ENCODE measurements around the gene IDH3G. TPM values are rescaled to one million over a fixed set of nuclear protein-coding genes. Genes with fewer than 3 reads are reported as not detected.

Gene IDH3G
- total and polyA plus RNA-seq, 2 experiments from 2014 or later, result 41.4 to 49.0 TPM

DNA sequence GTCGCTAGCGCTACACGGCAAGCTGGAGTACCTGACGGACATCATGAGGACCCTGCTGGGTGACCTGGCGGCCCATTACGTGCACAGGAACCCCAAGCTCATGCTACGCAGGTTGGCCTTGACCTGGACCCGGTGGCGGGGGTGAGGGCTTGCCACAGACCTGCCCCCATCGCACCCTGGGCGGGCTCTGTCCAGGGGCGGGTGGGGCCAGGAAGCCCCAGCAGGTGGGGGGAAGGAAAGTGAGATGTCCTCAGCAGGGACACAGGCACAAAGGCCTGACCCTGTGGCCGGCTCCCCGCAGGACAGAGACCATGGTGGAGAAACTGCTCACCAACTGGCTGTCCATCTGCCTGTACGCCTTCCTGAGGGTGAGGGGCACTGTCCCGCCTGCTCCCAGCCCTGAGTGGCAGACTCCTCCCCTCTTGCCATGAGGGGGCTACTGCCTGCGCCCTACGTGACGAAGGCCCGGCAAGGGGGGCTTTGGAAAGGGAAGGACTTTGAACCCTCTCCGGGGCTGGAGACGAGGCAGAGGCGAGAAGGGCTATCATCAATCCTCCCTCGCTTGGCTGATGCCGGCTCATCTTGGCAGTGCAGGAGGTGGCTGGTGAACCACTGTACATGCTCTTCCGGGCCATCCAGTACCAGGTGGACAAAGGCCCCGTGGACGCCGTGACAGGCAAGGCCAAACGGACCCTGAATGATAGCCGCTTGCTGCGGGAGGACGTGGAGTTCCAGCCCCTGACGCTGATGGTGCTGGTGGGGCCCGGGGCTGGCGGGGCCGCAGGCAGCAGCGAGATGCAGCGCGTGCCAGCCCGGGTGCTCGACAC is 18.7 kb downstream of the IDH3G start:
- Histone ChIP-seq H4K20me1 (replicated peaks; ENCODE audit: insufficient read depth) (no peaks in the 10 kb centered on the region), H3F3A (replicated peaks; ENCODE audit: low read depth) (no peaks in the 10 kb centered on the region), H3K27ac (ENCODE audit: low read depth) (no peak overlapping the region), H3K4me2 (no peak overlapping the region), H3K9me2 (ENCODE audit: insufficient read depth) (no peaks in the 10 kb centered on the region), H3K27me3 (ENCODE audit: insufficient read depth) (no peaks in the 10 kb centered on the region), H3K4me1 (ENCODE audit: insufficient read depth) (no peaks in the 10 kb centered on the region), H3K4me3 (no peak overlapping the region), H3K79me2 (replicated peaks; ENCODE audit: insufficient read depth) (no peaks in the 10 kb centered on the region), H3K36me3 (ENCODE audit: insufficient read depth) (no peaks in the 10 kb centered on the region), H2AFZ (no peak overlapping the region)
- no peak for ATAC-seq
- H3K27ac Mint-ChIP-seq, result no peak overlapping the region
- peaks cover 6% of the 10 kb centered on the region for H3K27me3 Mint-ChIP-seq (ENCODE audit: insufficient read depth, low read depth, poor library complexity)
- H3K4me3 Mint-ChIP-seq, result no peak overlapping the region
- no peaks in the 10 kb centered on the region for H3K36me3 Mint-ChIP-seq (ENCODE audit: low read depth)
- no peak for TF ChIP-seq EZH2phosphoT487 (IDR thresholded peaks at IDR 0.05; ENCODE audit: unreplicated experiment)
- TF ChIP-seq, protein P1, sequence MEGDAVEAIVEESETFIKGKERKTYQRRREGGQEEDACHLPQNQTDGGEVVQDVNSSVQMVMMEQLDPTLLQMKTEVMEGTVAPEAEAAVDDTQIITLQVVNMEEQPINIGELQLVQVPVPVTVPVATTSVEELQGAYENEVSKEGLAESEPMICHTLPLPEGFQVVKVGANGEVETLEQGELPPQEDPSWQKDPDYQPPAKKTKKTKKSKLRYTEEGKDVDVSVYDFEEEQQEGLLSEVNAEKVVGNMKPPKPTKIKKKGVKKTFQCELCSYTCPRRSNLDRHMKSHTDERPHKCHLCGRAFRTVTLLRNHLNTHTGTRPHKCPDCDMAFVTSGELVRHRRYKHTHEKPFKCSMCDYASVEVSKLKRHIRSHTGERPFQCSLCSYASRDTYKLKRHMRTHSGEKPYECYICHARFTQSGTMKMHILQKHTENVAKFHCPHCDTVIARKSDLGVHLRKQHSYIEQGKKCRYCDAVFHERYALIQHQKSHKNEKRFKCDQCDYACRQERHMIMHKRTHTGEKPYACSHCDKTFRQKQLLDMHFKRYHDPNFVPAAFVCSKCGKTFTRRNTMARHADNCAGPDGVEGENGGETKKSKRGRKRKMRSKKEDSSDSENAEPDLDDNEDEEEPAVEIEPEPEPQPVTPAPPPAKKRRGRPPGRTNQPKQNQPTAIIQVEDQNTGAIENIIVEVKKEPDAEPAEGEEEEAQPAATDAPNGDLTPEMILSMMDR (conservative IDR thresholded peaks at IDR 0.05; ENCODE audit: low read depth in 2 of 2), result no peak
- no peak for TF ChIP-seq ZNF114 (CRISPR knock-in tag; IDR thresholded peaks at IDR 0.05)
- TF ChIP-seq NANOG (IDR thresholded peaks at IDR 0.05; ENCODE audit: borderline replicate concordance), result no peak
- TF ChIP-seq, protein P2, sequence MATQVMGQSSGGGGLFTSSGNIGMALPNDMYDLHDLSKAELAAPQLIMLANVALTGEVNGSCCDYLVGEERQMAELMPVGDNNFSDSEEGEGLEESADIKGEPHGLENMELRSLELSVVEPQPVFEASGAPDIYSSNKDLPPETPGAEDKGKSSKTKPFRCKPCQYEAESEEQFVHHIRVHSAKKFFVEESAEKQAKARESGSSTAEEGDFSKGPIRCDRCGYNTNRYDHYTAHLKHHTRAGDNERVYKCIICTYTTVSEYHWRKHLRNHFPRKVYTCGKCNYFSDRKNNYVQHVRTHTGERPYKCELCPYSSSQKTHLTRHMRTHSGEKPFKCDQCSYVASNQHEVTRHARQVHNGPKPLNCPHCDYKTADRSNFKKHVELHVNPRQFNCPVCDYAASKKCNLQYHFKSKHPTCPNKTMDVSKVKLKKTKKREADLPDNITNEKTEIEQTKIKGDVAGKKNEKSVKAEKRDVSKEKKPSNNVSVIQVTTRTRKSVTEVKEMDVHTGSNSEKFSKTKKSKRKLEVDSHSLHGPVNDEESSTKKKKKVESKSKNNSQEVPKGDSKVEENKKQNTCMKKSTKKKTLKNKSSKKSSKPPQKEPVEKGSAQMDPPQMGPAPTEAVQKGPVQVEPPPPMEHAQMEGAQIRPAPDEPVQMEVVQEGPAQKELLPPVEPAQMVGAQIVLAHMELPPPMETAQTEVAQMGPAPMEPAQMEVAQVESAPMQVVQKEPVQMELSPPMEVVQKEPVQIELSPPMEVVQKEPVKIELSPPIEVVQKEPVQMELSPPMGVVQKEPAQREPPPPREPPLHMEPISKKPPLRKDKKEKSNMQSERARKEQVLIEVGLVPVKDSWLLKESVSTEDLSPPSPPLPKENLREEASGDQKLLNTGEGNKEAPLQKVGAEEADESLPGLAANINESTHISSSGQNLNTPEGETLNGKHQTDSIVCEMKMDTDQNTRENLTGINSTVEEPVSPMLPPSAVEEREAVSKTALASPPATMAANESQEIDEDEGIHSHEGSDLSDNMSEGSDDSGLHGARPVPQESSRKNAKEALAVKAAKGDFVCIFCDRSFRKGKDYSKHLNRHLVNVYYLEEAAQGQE (IDR thresholded peaks at IDR 0.05; ENCODE audit: unreplicated experiment), result no peak
- no peak for TF ChIP-seq STAT1 (IDR thresholded peaks at IDR 0.05; ENCODE audit: unreplicated experiment)
- no peak for TF ChIP-seq ZNF331 (CRISPR knock-in tag; IDR thresholded peaks at IDR 0.05; ENCODE audit: low read depth)
- no peak for TF ChIP-seq POLR2AphosphoS5 (IDR thresholded peaks at IDR 0.05; ENCODE audit: low read depth)
- TF ChIP-seq EZH2 (IDR thresholded peaks at IDR 0.05; ENCODE audit: low read depth, unreplicated experiment), result no peak
- no peak for TF ChIP-seq CREB1 (CRISPR knock-in tag; IDR thresholded peaks at IDR 0.05; ENCODE audit: low read depth)
- no peak for TF ChIP-seq JUNB (IDR thresholded peaks at IDR 0.05; ENCODE audit: unreplicated experiment)
- peaks cover 7% of the 10 kb centered on the region; the same call in 2 of the 3 replicates for H3K4me1 Mint-ChIP-seq
- DNase-seq (ENCODE audit: low spot score), result no peak
- H3K9me3 Mint-ChIP-seq, result no peaks in the 10 kb centered on the region
